SH-SY5Y (cell line): ENCODE measurements around the gene SUCLG2.

Source experiments
- GATA2 ChIP-seq: IDR thresholded peaks from 2 replicates; pipeline ENCODE4 v1.6.1; 2011; ENCODE audit warnings: mild to moderate bottlenecking, low read depth, low read length
- GATA3 ChIP-seq: IDR thresholded peaks from 2 replicates; pipeline ENCODE4 v1.6.1; 2011; ENCODE audit warnings: low read depth, mild to moderate bottlenecking, low read length, moderate library complexity

DNA sequence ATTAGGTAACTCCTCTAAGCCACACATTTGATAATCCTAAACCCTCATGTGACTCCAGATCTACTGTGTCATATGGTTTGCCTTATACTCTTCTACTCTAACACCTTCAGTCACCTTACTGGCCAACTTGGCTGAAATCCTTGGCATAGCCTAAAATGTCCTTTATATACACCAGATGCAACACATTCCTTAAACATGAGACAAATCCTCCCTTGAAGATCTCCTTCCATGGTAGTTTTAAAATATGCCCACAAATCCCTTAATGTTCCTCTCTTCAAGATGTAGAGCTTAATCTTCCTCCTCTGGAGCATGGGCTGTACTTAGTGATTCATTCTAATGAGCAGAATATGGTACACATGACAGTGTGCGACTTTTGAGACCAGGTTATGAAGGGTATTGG, 238.9 kb downstream of the SUCLG2 start:
- TF ChIP-seq GATA3 (no peak), GATA2 (no peak)
